HG03095 (cell line): ENCODE measurements around the gene RPTOR.

Experiments
- ATAC-seq: cut with Tn5 transposase; IDR thresholded peaks from one replicate; pipeline ENCODE4 v1.9.1; 2021; ENCODE audit warnings: moderate library complexity; ENCODE audit not compliant: unreplicated experiment

The RPTOR gene

GRCh38 chr17:81002013-81002384, 457.4 kb downstream of the RPTOR start:
- no peak for ATAC-seq

GRCh38 chr17:81002409-81003361, 458.0 kb downstream of the RPTOR start:
- no peak for ATAC-seq

DNA sequence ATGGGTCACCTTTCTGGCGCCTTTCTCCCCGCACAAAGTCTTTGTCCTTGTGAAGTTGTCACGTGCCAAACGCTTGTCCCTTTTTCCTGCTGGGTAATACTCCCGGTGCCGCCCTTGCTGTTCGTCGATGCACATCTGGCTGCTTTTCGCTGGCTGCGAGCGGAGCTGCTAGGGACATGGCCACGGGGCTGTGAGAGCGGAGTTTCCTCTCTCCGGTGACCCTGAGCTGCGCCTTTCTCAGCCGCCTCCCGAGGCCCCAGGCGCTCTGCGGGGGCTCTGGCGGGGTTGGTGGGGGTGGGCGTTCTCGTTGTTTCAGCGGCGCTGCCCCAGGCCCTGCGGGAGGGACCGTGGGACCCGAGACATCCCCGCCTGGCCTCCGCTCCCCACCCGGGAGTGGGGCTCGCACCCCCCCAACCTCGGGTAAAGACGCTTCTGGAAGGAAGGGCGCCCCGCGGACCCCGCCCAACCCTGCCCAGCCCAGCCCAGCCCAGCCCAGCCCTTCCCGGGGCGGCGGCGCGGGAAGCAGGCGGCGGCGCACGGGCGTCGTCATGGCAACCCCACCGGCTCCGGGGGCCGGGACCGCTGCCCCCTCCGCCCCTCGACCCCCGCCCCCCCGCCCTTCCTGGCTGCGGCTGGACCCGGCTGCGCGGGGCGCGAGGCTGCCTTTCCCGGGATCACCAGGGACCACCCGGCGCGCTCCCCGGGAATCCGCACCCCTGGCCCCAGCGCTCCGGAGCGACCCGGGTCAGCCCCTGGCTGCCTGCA, 459.3 kb downstream of the RPTOR start:
- ATAC-seq, result no peak

- ATAC-seq, result no peak
Observed at GRCh38 chr17:81006891-81007290, 462.3 kb downstream of the RPTOR start.

DNA sequence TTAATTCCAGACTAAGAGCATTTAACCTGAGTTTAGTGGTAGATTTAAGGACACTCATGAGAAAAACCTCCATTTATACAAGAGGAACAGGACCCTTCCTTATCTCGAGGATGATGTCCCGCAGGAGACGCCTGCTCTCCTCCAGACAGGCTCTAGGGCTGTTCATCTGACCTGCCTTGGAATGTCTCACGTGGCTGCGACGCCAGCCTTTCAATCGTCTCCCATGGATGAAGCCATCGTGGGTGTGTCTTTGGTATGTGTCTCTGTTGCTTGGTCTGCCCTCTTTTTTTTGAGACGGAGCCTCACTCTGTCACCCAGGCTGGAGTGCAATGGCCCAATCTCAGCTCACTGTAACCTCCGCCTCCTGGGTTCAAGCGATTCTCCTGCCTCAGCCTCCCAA, 463.5 kb downstream of the RPTOR start:
- no peak for ATAC-seq

DNA sequence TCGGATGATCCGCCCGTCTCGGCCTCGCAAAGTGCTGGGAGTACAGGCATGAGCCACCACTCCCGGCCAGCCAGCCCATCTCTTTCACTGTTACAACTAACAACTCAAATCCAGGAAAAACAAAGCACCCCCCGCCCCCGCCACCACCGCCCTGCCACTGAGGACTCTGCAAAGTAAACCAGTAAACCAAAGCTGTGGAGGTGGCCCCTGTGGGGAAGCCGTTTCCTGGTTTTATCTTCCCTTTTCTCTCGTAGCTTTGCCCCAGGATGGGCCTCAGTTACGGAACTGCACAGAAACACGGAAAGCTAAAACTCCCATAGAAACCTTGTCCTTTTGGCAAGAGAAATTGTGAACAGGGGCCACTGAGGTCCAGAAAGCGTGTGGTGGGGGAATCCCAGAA, 464.5 kb downstream of the RPTOR start:
- ATAC-seq, result no peak

DNA sequence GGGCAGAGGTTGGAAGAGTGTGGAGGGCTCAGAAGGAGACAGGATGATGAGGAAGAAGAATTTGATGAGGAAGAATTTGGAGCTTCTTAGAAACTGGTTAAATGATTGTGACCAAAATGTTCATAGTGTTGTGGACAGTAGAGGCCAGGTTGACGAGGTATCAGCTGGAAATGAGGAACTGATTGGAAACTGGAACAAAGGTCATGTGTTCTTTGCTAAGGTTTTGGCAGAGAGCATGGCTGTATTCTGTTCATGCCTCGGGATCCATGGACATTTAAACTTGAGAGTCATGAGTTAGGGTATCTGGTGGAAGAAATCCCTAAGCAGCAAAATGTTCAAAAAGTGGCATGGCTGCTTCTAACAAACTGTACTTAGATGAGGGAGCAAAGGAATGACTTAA, 466.3 kb downstream of the RPTOR start:
- ATAC-seq, result no peak

GRCh38 chr17:81011951-81012350, 467.3 kb downstream of the RPTOR start:
- no peak for ATAC-seq

DNA sequence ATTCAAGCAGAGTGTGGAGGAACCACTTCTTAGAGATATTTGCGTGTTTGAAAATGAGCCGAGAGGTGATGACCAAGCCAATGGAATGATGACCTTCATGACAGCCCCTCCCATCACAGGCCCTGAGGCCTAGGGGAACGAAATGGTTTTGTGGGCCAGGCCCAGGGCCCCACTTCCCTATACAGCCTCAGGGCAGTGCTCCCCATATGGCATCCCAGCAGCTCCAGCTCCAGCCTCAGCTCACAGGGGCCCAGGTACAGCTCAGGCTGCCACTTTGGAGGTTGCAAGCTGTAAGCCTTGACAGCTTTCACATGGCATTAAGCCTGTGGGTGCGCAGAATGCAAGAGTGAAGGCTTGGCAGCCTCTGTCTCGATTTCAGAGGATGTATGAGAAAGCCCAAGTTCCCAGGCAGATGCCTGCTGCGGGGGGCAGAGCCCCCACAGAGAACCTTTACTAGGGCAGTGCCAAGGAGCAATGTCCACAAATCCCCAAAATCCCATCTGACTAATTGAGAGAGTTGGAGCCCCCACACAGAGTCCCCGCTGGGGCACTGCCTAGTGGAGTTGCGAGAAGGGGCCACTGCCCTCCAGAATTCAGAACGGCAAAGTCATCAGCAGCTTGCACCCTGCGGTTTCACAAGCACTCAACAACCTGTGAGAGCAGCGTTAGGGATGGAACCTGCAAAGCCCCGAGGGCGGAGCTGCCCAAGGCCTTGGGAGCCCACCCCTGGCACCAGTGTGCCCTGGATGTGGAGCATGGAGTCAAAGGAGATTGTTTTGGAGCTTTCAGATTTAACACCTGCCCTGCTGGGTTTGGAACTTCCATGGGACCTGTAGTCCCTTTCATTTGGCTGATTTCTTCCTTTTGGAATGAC, 468.2 kb downstream of the RPTOR start:
- ATAC-seq, result no peak

DNA sequence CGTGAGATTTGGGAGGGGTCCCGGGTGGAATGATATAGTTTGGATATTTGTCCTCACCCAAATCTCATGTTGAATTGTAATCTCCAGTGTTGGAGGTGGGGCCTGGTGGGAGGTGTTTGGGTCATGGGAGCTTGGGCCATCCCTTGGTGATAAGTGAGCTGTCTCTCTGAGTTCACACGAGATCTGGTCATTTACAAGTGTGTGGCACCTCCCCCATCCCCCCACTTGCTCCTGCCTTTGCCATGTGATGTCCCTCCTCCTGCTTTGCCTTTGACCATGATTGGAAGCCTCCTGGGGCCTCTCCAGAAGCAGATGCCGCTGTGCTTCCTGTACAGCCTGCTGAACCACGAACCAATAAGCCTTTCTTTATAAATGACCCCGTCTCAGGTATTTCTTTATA, 469.0 kb downstream of the RPTOR start:
- ATAC-seq, result no peak

DNA sequence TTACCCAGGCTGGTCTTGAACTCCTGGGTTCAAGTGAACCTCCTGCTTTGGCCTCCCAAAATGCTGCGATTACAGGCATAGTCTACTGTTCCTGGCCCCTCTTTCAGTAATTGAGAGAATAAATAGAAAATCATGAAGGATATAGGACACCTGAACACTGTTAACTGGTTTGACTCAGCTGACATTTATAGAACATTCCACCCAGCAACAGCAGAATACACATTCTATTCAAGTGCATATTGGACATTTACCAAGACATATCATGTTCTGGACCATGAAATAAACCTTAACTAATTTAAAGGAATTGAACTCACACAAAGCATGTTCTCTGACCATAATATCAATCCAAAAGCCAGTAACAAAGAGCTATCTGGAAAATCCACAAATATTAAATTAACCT, 470.5 kb downstream of the RPTOR start:
- ATAC-seq, result no peak
